Natural killer cell treated with Interleukin-12 subunit alpha and Interleukin-12 subunit beta and Interleukin-15 and Interleukin-18, amount 100 ng/mL, for 72 hours (primary cell): ENCODE measurements around the gene MPND. TPM values are rescaled to one million over a fixed set of nuclear protein-coding genes. Genes with fewer than 3 reads are reported as not detected.

Experiments
- ATAC-seq, 2 donors: fragments of 150-1000 bp; cut with Tn5 transposase in 1 of 2; sonication (Bioruptor Pico), chemical (Tn5 transposase) in 1 of 2; 2 replicates each; pipeline ENCODE4 v1.10.0; 2021
- DNase-seq: peaks from one replicate; pipeline ENCODE4 v3.0.0; 2022; ENCODE audit warnings: low spot score
- H3K27ac Mint-ChIP-seq, 2 donors: 1 replicate in 1 of 2; 2 replicates in 1 of 2; pipeline ENCODE4 v1.8.0; 2022; ENCODE audit warnings: mixed read lengths in 2 of 2, mild to moderate bottlenecking in 1 of 2, moderate library complexity in 1 of 2
- H3K27me3 Mint-ChIP-seq, 2 donors: 1 replicate in 1 of 2; 2 replicates in 1 of 2; pipeline ENCODE4 v1.8.0; 2022; ENCODE audit warnings: mixed read lengths in 2 of 2
- H3K36me3 Mint-ChIP-seq: one replicate; pipeline ENCODE4 v1.8.0; 2022; ENCODE audit warnings: mixed read lengths
- H3K4me1 Mint-ChIP-seq, 2 donors: 1 replicate in 1 of 2; 2 replicates in 1 of 2; pipeline ENCODE4 v1.8.0; 2022; ENCODE audit warnings: low read depth in 2 of 2, mixed read lengths in 2 of 2, mild to moderate bottlenecking in 1 of 2
- H3K4me3 Mint-ChIP-seq: one replicate; pipeline ENCODE4 v1.8.0; 2022; ENCODE audit warnings: mixed read lengths
- H3K9me3 Mint-ChIP-seq: 2 replicates; pipeline ENCODE4 v1.8.0; 2022; ENCODE audit warnings: mixed read lengths
- total RNA-seq, 2 donors: library from RNA; stranded (reverse); gene quantifications; one replicate each; pipeline ENCODE4 v1.2.3, GENCODE V29; 2022

MPND gene
- total RNA-seq, 2 donors from 2014 or later, result 28.3 to 73.5 TPM

- ATAC-seq, result no peak
- Mint-ChIP-seq H3K27me3 (no peaks in the 10 kb centered on the region), H3K27ac (no peak overlapping the region)
Observed at GRCh38 chr19:4305659-4306058, 37.7 kb upstream of the MPND start.

GRCh38 chr19:4310247-4311121 is 32.9 kb upstream of the MPND start:
- Mint-ChIP-seq H3K4me1 (peaks cover under 1 to 6% of the 10 kb centered on the region in 2 donors), H3K27ac (no peak overlapping the region), H3K9me3 (no peaks in the 10 kb centered on the region), H3K27me3 (no peaks in the 10 kb centered on the region), H3K36me3 (no peaks in the 10 kb centered on the region), H3K4me3 (no peak overlapping the region)
- no peak for DNase-seq
- ATAC-seq, result peak; percentile 43 to 71

More at GRCh38 chr19:4305659-4306058, 37.7 kb upstream of the MPND start:
- H3K36me3 Mint-ChIP-seq, result no peaks in the 10 kb centered on the region
- peak overlapping the region; percentile 73 for H3K4me3 Mint-ChIP-seq
- peaks cover 30 to 31% of the 10 kb centered on the region in 2 donors for H3K4me1 Mint-ChIP-seq
- no peaks in the 10 kb centered on the region for H3K9me3 Mint-ChIP-seq
- DNase-seq, result no peak

- no peak overlapping the region for H3K27ac Mint-ChIP-seq
- no peak for ATAC-seq
- no peaks in the 10 kb centered on the region for H3K27me3 Mint-ChIP-seq
- H3K9me3 Mint-ChIP-seq, result no peaks in the 10 kb centered on the region
- H3K4me3 Mint-ChIP-seq, result no peak overlapping the region
- no peak for DNase-seq
- no peaks in the 10 kb centered on the region for H3K36me3 Mint-ChIP-seq
- no peaks in the 10 kb centered on the region for H3K4me1 Mint-ChIP-seq
Observed at GRCh38 chr19:4313847-4314490, 29.4 kb upstream of the MPND start.

- Mint-ChIP-seq H3K36me3 (peaks cover 5% of the 10 kb centered on the region), H3K27me3 (no peaks in the 10 kb centered on the region), H3K27ac (no peak overlapping the region), H3K4me1 (peaks cover 0 to 7% of the 10 kb centered on the region in 2 donors), H3K4me3 (no peak overlapping the region), H3K9me3 (peaks cover 14% of the 10 kb centered on the region)
- ATAC-seq (no peak), DNase-seq (no peak)
Observed at GRCh38 chr19:4316956-4317355, 26.4 kb upstream of the MPND start.

- DNase-seq (no peak), ATAC-seq (no peak)
- Mint-ChIP-seq H3K27ac (no peak overlapping the region), H3K4me1 (peaks cover 0 to 7% of the 10 kb centered on the region in 2 donors), H3K36me3 (peaks cover 5% of the 10 kb centered on the region), H3K4me3 (no peak overlapping the region), H3K9me3 (peaks cover 14% of the 10 kb centered on the region), H3K27me3 (no peaks in the 10 kb centered on the region)
Observed at GRCh38 chr19:4318460-4318859, 24.9 kb upstream of the MPND start.

GRCh38 chr19:4319067-4319718 is 24.2 kb upstream of the MPND start:
- H3K9me3 Mint-ChIP-seq, result peaks cover 14% of the 10 kb centered on the region
- DNase-seq, result no peak
- peaks cover 5% of the 10 kb centered on the region for H3K36me3 Mint-ChIP-seq
- H3K4me3 Mint-ChIP-seq, result no peak overlapping the region
- H3K27ac Mint-ChIP-seq, result no peak overlapping the region
- ATAC-seq, result no peak
- H3K27me3 Mint-ChIP-seq, result no peaks in the 10 kb centered on the region
- peaks cover 0 to 7% of the 10 kb centered on the region in 2 donors for H3K4me1 Mint-ChIP-seq

GRCh38 chr19:4320419-4320818 is 22.9 kb upstream of the MPND start:
- DNase-seq (no peak), ATAC-seq (no peak)
- peaks cover 14% of the 10 kb centered on the region for H3K9me3 Mint-ChIP-seq
- peaks cover 0 to 10% of the 10 kb centered on the region in 2 donors for H3K4me1 Mint-ChIP-seq
- peak overlapping the region in 1 of 2 donors; percentile 0 for H3K27ac Mint-ChIP-seq
- H3K27me3 Mint-ChIP-seq, result no peaks in the 10 kb centered on the region
- H3K4me3 Mint-ChIP-seq, result no peak overlapping the region
- peaks cover 5% of the 10 kb centered on the region for H3K36me3 Mint-ChIP-seq

- ATAC-seq, result no peak
- H3K27me3 Mint-ChIP-seq, result no peaks in the 10 kb centered on the region
- DNase-seq, result no peak
- H3K27ac Mint-ChIP-seq, result no peak overlapping the region
- peaks cover 5% of the 10 kb centered on the region for H3K36me3 Mint-ChIP-seq
- no peak overlapping the region for H3K4me3 Mint-ChIP-seq
- H3K4me1 Mint-ChIP-seq, result peaks cover 10 to 29% of the 10 kb centered on the region in 2 donors
- H3K9me3 Mint-ChIP-seq, result peaks cover 14% of the 10 kb centered on the region
Observed at GRCh38 chr19:4322942-4323665, 20.3 kb upstream of the MPND start.

- Mint-ChIP-seq H3K4me1 (peaks cover 10 to 32% of the 10 kb centered on the region in 2 donors), H3K9me3 (peaks cover 14% of the 10 kb centered on the region), H3K27me3 (no peaks in the 10 kb centered on the region), H3K36me3 (peaks cover 5% of the 10 kb centered on the region), H3K4me3 (no peak overlapping the region), H3K27ac (no peak overlapping the region)
- DNase-seq (no peak), ATAC-seq (no peak)
Observed at GRCh38 chr19:4323692-4324091, 19.7 kb upstream of the MPND start.

- H3K27me3 Mint-ChIP-seq, result no peaks in the 10 kb centered on the region
- peaks cover 10 to 32% of the 10 kb centered on the region in 2 donors for H3K4me1 Mint-ChIP-seq
- H3K9me3 Mint-ChIP-seq, result peaks cover 14% of the 10 kb centered on the region
- H3K27ac Mint-ChIP-seq, result no peak overlapping the region
- H3K4me3 Mint-ChIP-seq, result no peak overlapping the region
- DNase-seq (no peak), ATAC-seq (no peak)
- peaks cover 4% of the 10 kb centered on the region for H3K36me3 Mint-ChIP-seq
Observed at GRCh38 chr19:4324228-4324627, 19.1 kb upstream of the MPND start.

GRCh38 chr19:4326215-4326836 is 17.0 kb upstream of the MPND start:
- Mint-ChIP-seq H3K27me3 (no peaks in the 10 kb centered on the region), H3K4me1 (peaks cover 10 to 25% of the 10 kb centered on the region in 2 donors), H3K9me3 (no peaks in the 10 kb centered on the region), H3K36me3 (no peaks in the 10 kb centered on the region), H3K4me3 (peak overlapping the region; percentile 82), H3K27ac (peak overlapping the region in 1 of 2 donors; percentile 57)
- DNase-seq (no peak), ATAC-seq (no peak)

GRCh38 chr19:4326837-4327251 is 16.5 kb upstream of the MPND start:
- H3K9me3 Mint-ChIP-seq, result no peaks in the 10 kb centered on the region
- no peaks in the 10 kb centered on the region for H3K36me3 Mint-ChIP-seq
- DNase-seq, result no peak
- H3K4me3 Mint-ChIP-seq, result peak overlapping the region; percentile 82
- no peak for ATAC-seq
- no peak overlapping the region for H3K27ac Mint-ChIP-seq
- H3K27me3 Mint-ChIP-seq, result no peaks in the 10 kb centered on the region
- H3K4me1 Mint-ChIP-seq, result peaks cover 10 to 25% of the 10 kb centered on the region in 2 donors
